WTC11 (cell line): ENCODE results near the gene CFAP74. TPM values are rescaled to one million over a fixed set of nuclear protein-coding genes. Genes with fewer than 3 reads are reported as not detected.
A peak's percentile ranks its signal among the peaks of the same experiment; 100 is the strongest.

Experiments used
- ATAC-seq: fragments of 200-7000 bp; cut with Tn5 transposase; 2 replicates; pipeline ENCODE4 v1.10.0; 2021; ENCODE audit warnings: mild to moderate bottlenecking, moderate library complexity
- CTCF ChIA-PET: fragments of 300-600 bp; sonication (Branson Sonifier 250); formaldehyde crosslinking; loops from one replicate; lab custom pipeline; 2021; ENCODE audit warnings: antibody characterized with exemption; lab: Charles Lee
- POLR2A ChIA-PET: fragments of 350-600 bp; sonication (Branson Sonifier 250); formaldehyde crosslinking; loops from one replicate; lab custom pipeline; 2021; ENCODE audit warnings: antibody characterized with exemption; lab: Charles Lee
- DNase-seq: peaks from one replicate; pipeline ENCODE4 v3.0.0; 2021; ENCODE audit warnings: low spot score
- H3K27ac Mint-ChIP-seq: 2 replicates; pipeline ENCODE4 v1.8.0; 2021; ENCODE audit warnings: mixed read lengths
- H3K27me3 Mint-ChIP-seq: 2 replicates; pipeline ENCODE4 v1.8.0; 2021; ENCODE audit warnings: low read depth, mild to moderate bottlenecking, moderate library complexity, mixed read lengths
- H3K36me3 Mint-ChIP-seq: 2 replicates; pipeline ENCODE4 v1.8.0; 2021; ENCODE audit warnings: mixed read lengths
- H3K4me1 Mint-ChIP-seq: 2 replicates; pipeline ENCODE4 v1.8.0; 2022; ENCODE audit warnings: mixed read lengths
- H3K4me3 Mint-ChIP-seq: 2 replicates; pipeline ENCODE4 v1.8.0; 2021; ENCODE audit warnings: mild to moderate bottlenecking, moderate library complexity, mixed read lengths
- H3K9me3 Mint-ChIP-seq: 2 replicates; pipeline ENCODE4 v1.8.0; 2021; ENCODE audit warnings: mixed read lengths
- E2F1 ChIP-seq: sonication (generic); formaldehyde crosslinking; IDR thresholded peaks from 2 replicates; pipeline ENCODE4 v1.8.0; 2022; ENCODE audit warnings: mild to moderate bottlenecking, missing genetic modification reagents
- E2F4 ChIP-seq: sonication (generic); formaldehyde crosslinking; IDR thresholded peaks from 2 replicates; pipeline ENCODE4 v1.8.1; 2022; ENCODE audit warnings: low read depth, mild to moderate bottlenecking, moderate library complexity, missing genetic modification reagents, borderline replicate concordance
- E2F5 ChIP-seq: sonication (generic); formaldehyde crosslinking; IDR thresholded peaks from 2 replicates; pipeline ENCODE4 v1.8.1; 2022; ENCODE audit warnings: mild to moderate bottlenecking, moderate library complexity, missing genetic modification reagents
- ERG ChIP-seq: fragments of 250-450 bp; sonication (Bioruptor Pico); IDR thresholded peaks from 2 replicates; pipeline ENCODE4 v1.8.0; 2021; ENCODE audit warnings: mild to moderate bottlenecking
- ETV6 ChIP-seq: sonication (generic); formaldehyde crosslinking; IDR thresholded peaks from 2 replicates; pipeline ENCODE4 v1.8.1; 2022; ENCODE audit warnings: mild to moderate bottlenecking, missing genetic modification reagents
- FOXK1 ChIP-seq: sonication (generic); formaldehyde crosslinking; IDR thresholded peaks from 2 replicates; pipeline ENCODE4 v1.8.0; 2022; ENCODE audit warnings: mild to moderate bottlenecking, moderate library complexity, missing genetic modification reagents
- FOXP1 ChIP-seq: sonication (generic); formaldehyde crosslinking; IDR thresholded peaks from 2 replicates; pipeline ENCODE4 v1.8.0; 2022; ENCODE audit warnings: missing genetic modification reagents, mild to moderate bottlenecking, moderate library complexity, borderline replicate concordance
- FOXP4 ChIP-seq: sonication (generic); formaldehyde crosslinking; IDR thresholded peaks from 2 replicates; pipeline ENCODE4 v1.8.0; 2022; ENCODE audit warnings: mild to moderate bottlenecking, missing genetic modification reagents
- HMGXB4 ChIP-seq: sonication (generic); formaldehyde crosslinking; IDR thresholded peaks from 2 replicates; pipeline ENCODE4 v1.8.1; 2023; ENCODE audit warnings: mild to moderate bottlenecking, moderate library complexity, missing genetic modification reagents
- IRF2 ChIP-seq: sonication (generic); formaldehyde crosslinking; IDR thresholded peaks from 2 replicates; pipeline ENCODE4 v1.8.0; 2022; ENCODE audit warnings: low read depth, missing genetic modification reagents, borderline replicate concordance
- JAZF1 ChIP-seq: fragments of 250-450 bp; sonication (Bioruptor Pico); IDR thresholded peaks from 2 replicates; pipeline ENCODE4 v1.9.0; 2021; ENCODE audit warnings: moderate library complexity, mild to moderate bottlenecking, inconsistent platforms
- RELA ChIP-seq: sonication (generic); formaldehyde crosslinking; IDR thresholded peaks from 2 replicates; pipeline ENCODE4 v1.8.1; 2022; ENCODE audit warnings: missing genetic modification reagents, mild to moderate bottlenecking, borderline replicate concordance
- SP1 ChIP-seq: sonication (generic); formaldehyde crosslinking; conservative IDR thresholded peaks from 2 replicates; pipeline ENCODE4 v1.8.1; 2022; ENCODE audit warnings: missing genetic modification reagents
- TCF7 ChIP-seq: sonication (generic); formaldehyde crosslinking; IDR thresholded peaks from 2 replicates; pipeline ENCODE4 v1.8.0; 2022; ENCODE audit warnings: mild to moderate bottlenecking, low read depth, missing genetic modification reagents, moderate library complexity
- USF1 ChIP-seq: sonication (generic); formaldehyde crosslinking; IDR thresholded peaks from 2 replicates; pipeline ENCODE4 v1.8.0; 2022; ENCODE audit warnings: mild to moderate bottlenecking, missing genetic modification reagents
- ZBTB21 ChIP-seq: sonication (generic); formaldehyde crosslinking; IDR thresholded peaks from 2 replicates; pipeline ENCODE4 v1.8.1; 2023; ENCODE audit warnings: mild to moderate bottlenecking, missing genetic modification reagents, borderline replicate concordance
- ZBTB43 ChIP-seq: sonication (generic); formaldehyde crosslinking; IDR thresholded peaks from 2 replicates; pipeline ENCODE4 v1.8.1; 2023; ENCODE audit warnings: mild to moderate bottlenecking, missing genetic modification reagents
- ZNF232 ChIP-seq: sonication (generic); formaldehyde crosslinking; IDR thresholded peaks from 2 replicates; pipeline ENCODE4 v1.8.0; 2022; ENCODE audit warnings: mild to moderate bottlenecking, missing genetic modification reagents
- ZNF416 ChIP-seq: fragments of 250-450 bp; sonication (Bioruptor Pico); IDR thresholded peaks from 2 replicates; pipeline ENCODE4 v1.9.0; 2021; ENCODE audit warnings: mild to moderate bottlenecking, inconsistent platforms
- ZNF425 ChIP-seq: fragments of 250-450 bp; sonication (Bioruptor Pico); conservative IDR thresholded peaks from 2 replicates; pipeline ENCODE4 v1.9.0; 2021; ENCODE audit warnings: mild to moderate bottlenecking
- total RNA-seq: library from RNA; stranded (reverse); gene quantifications from 3 replicates; pipeline ENCODE4 v1.2.3, GENCODE V29; 2021

CFAP74 gene
- total RNA-seq, 1 experiment from 2014 or later, result 0.35 TPM

GRCh38 chr1:1919304-1920056 lies 84.1 kb downstream of the CFAP74 start (continued):
- TF ChIP-seq JAZF1 (CRISPR knock-in tag) (no peak), FOXP1 (CRISPR knock-in tag) (0 out of 2 replicates have a peak, but pooled peaks have one; percentile 19), ZBTB21 (CRISPR knock-in tag) (no peak), ETV6 (no peak; the same call in 1 of the 2 replicates), ZBTB43 (CRISPR knock-in tag) (peak; percentile 39; the same call in 1 of the 2 replicates), E2F1 (CRISPR knock-in tag) (peak; percentile 78), ERG (no peak), RELA (CRISPR knock-in tag) (no peak)
- TF ChIP-seq, all 79 proteins: peak for 16

GRCh38 chr1:1918901-1919303 lies 84.7 kb downstream of the CFAP74 start, which contains the start of gene TMEM52:
Gene TMEM52, minus strand, starts transcription at chr1:1919279. Its CDS starts 14 bp downstream, at chr1:1919265.
- Mint-ChIP-seq H3K27me3 (no peaks in the 10 kb centered on the region), H3K4me1 (peaks cover 7% of the 10 kb centered on the region; the same call in 1 of the 2 replicates), H3K36me3 (no peaks in the 10 kb centered on the region), H3K27ac (no peak within 1 kb of the TSS), H3K9me3 (no peaks in the 10 kb centered on the region), H3K4me3 (peak within 1 kb of the TSS; percentile 65)
- ATAC-seq, result peak; percentile 36
- DNase-seq, result no peak
- POLR2A ChIA-PET, result interaction anchor here (1.3 kb wide), 1 partner anchor 27 kb away, joined by 5 read pairs; no protein-coding TSS in a partner anchor
- CTCF ChIA-PET, result interaction anchor here (1.3 to 5.7 kb wide), 4 partner anchors 10 to 127 kb away, joined by 5 to 46 read pairs (median 16); no protein-coding TSS in a partner anchor
- TF ChIP-seq FOXP4 (CRISPR knock-in tag), result no peak
- TF ChIP-seq ZNF416 (CRISPR knock-in tag), result peak; percentile 62; the same call in 1 of the 2 replicates
- no peak for TF ChIP-seq ZNF425 (CRISPR knock-in tag)
- no peak for TF ChIP-seq IRF2 (CRISPR knock-in tag)
- peak; percentile 51; the same call in 1 of the 2 replicates for TF ChIP-seq HMGXB4 (CRISPR knock-in tag)
- TF ChIP-seq TCF7 (CRISPR knock-in tag), result no peak
- TF ChIP-seq SP1 (CRISPR knock-in tag), result peak; percentile 55; the same call in 1 of the 2 replicates
- 0 out of 2 replicates have a peak, but pooled peaks have one; percentile 40 for TF ChIP-seq FOXK1
- TF ChIP-seq E2F4 (CRISPR knock-in tag), result no peak
- TF ChIP-seq ZNF232 (CRISPR knock-in tag), result peak; percentile 78; the same call in 1 of the 2 replicates
- TF ChIP-seq ZBTB21 (CRISPR knock-in tag), result no peak
- TF ChIP-seq E2F5 (CRISPR knock-in tag), result 0 out of 2 replicates have a peak, but pooled peaks have one; percentile 33
- TF ChIP-seq USF1 (CRISPR knock-in tag), result 0 out of 2 replicates have a peak, but pooled peaks have one; percentile 2
